ENCODE data around the gene SMYD3. TPM values are rescaled to one million over a fixed set of nuclear protein-coding genes. Genes with fewer than 3 reads are reported as not detected.

SMYD3 gene
- total RNA-seq, 1 donor from 2014 or later = 80.8 TPM

- H3K36me3 Mint-ChIP-seq (ENCODE audit: low read depth, unreplicated experiment) = peaks cover 1% of the 10 kb centered on the region
- H3K9me3 Mint-ChIP-seq (ENCODE audit: unreplicated experiment) = peaks cover 25% of the 10 kb centered on the region
These were observed 12.4 kb upstream of the SMYD3 start for GRCh38 chr1:246519514-246519913.

GRCh38 chr1:246518456-246519205 is 11.6 kb upstream of the SMYD3 start:
- no peak for FAIRE-seq
- no peak for TF ChIP-seq CTCF (IDR thresholded peaks at IDR 0.05; ENCODE audit: insufficient read depth, low read depth, low read length)
- TF ChIP-seq EZH2 (IDR thresholded peaks at IDR 0.05; ENCODE audit: insufficient read depth, low read length) = no peak

More at GRCh38 chr1:246519514-246519913, 12.4 kb upstream of the SMYD3 start:
- no peak overlapping the region for H3K9ac ChIP-seq (ENCODE audit: low read length)
- no peaks in the 10 kb centered on the region for H3K4me1 ChIP-seq (ENCODE audit: insufficient read depth, low read length)
- H3K4me2 ChIP-seq (ENCODE audit: low read length) = no peak overlapping the region
- H3K4me3 Mint-ChIP-seq (ENCODE audit: unreplicated experiment) = no peak overlapping the region
- peaks cover 34% of the 10 kb centered on the region for H3K9me3 ChIP-seq (ENCODE audit: insufficient read depth, low read depth, low read length)
- no peak for TF ChIP-seq EZH2 (IDR thresholded peaks at IDR 0.05; ENCODE audit: insufficient read depth, low read length)
- no peak for TF ChIP-seq CTCF (IDR thresholded peaks at IDR 0.05; ENCODE audit: insufficient read depth, low read depth, low read length)
- peaks cover 9% of the 10 kb centered on the region for H3K27me3 Mint-ChIP-seq (ENCODE audit: low read depth, unreplicated experiment)
- no peaks in the 10 kb centered on the region for H4K20me1 ChIP-seq (ENCODE audit: insufficient read depth, low read length)
- no peaks in the 10 kb centered on the region for H3K27me3 ChIP-seq (ENCODE audit: insufficient read depth, low read length)
- FAIRE-seq = no peak
- no peaks in the 10 kb centered on the region for H3K79me2 ChIP-seq (ENCODE audit: insufficient read depth, low read length)
- no peak overlapping the region for H3K4me3 ChIP-seq (ENCODE audit: insufficient read depth, low read depth, low read length)
- H3K27ac Mint-ChIP-seq (ENCODE audit: unreplicated experiment) = no peak overlapping the region
- no peak overlapping the region for H2AFZ ChIP-seq (ENCODE audit: low read depth, low read length)
- H3K27ac ChIP-seq (ENCODE audit: low read depth, low read length) = no peak overlapping the region
- no peaks in the 10 kb centered on the region for H3K36me3 ChIP-seq (ENCODE audit: insufficient read depth, low read length)
- H3K4me1 Mint-ChIP-seq (ENCODE audit: low read depth, unreplicated experiment) = no peaks in the 10 kb centered on the region
- no peak for DNase-seq (ENCODE audit: low read depth)

GRCh38 chr1:246517391-246517790 is 10.3 kb upstream of the SMYD3 start:
- H3K27me3 ChIP-seq (ENCODE audit: insufficient read depth, low read length) = no peaks in the 10 kb centered on the region
- no peak overlapping the region for H3K27ac ChIP-seq (ENCODE audit: low read depth, low read length)
- no peak overlapping the region for H3K4me2 ChIP-seq (ENCODE audit: low read length)
- Mint-ChIP-seq H3K9me3 (ENCODE audit: unreplicated experiment) (peaks cover 31% of the 10 kb centered on the region), H3K4me3 (ENCODE audit: unreplicated experiment) (no peak overlapping the region), H3K27ac (ENCODE audit: unreplicated experiment) (no peak overlapping the region), H3K36me3 (ENCODE audit: low read depth, unreplicated experiment) (peaks cover 1% of the 10 kb centered on the region), H3K27me3 (ENCODE audit: low read depth, unreplicated experiment) (peaks cover 5% of the 10 kb centered on the region), H3K4me1 (ENCODE audit: low read depth, unreplicated experiment) (no peaks in the 10 kb centered on the region)
- H3K4me1 ChIP-seq (ENCODE audit: insufficient read depth, low read length) = no peaks in the 10 kb centered on the region
- TF ChIP-seq EZH2 (IDR thresholded peaks at IDR 0.05; ENCODE audit: insufficient read depth, low read length) (no peak), CTCF (IDR thresholded peaks at IDR 0.05; ENCODE audit: insufficient read depth, low read depth, low read length) (no peak)
- no peak overlapping the region for H3K9ac ChIP-seq (ENCODE audit: low read length)
- no peak for DNase-seq (ENCODE audit: low read depth)
- no peaks in the 10 kb centered on the region for H4K20me1 ChIP-seq (ENCODE audit: insufficient read depth, low read length)
- H3K9me3 ChIP-seq (ENCODE audit: insufficient read depth, low read depth, low read length) = peaks cover 39% of the 10 kb centered on the region
- no peak overlapping the region for H3K4me3 ChIP-seq (ENCODE audit: insufficient read depth, low read depth, low read length)
- no peaks in the 10 kb centered on the region for H3K79me2 ChIP-seq (ENCODE audit: insufficient read depth, low read length)
- H2AFZ ChIP-seq (ENCODE audit: low read depth, low read length) = no peak overlapping the region
- no peak for FAIRE-seq
- no peaks in the 10 kb centered on the region for H3K36me3 ChIP-seq (ENCODE audit: insufficient read depth, low read length)

More at GRCh38 chr1:246518456-246519205, 11.6 kb upstream of the SMYD3 start:
- Mint-ChIP-seq H3K27me3 (ENCODE audit: low read depth, unreplicated experiment) (peaks cover 8% of the 10 kb centered on the region), H3K9me3 (ENCODE audit: unreplicated experiment) (peaks cover 30% of the 10 kb centered on the region), H3K36me3 (ENCODE audit: low read depth, unreplicated experiment) (peaks cover 1% of the 10 kb centered on the region), H3K4me3 (ENCODE audit: unreplicated experiment) (no peak overlapping the region), H3K27ac (ENCODE audit: unreplicated experiment) (no peak overlapping the region), H3K4me1 (ENCODE audit: low read depth, unreplicated experiment) (no peaks in the 10 kb centered on the region)
- Histone ChIP-seq H3K4me3 (ENCODE audit: insufficient read depth, low read depth, low read length) (no peak overlapping the region), H3K9me3 (ENCODE audit: insufficient read depth, low read depth, low read length) (peaks cover 39% of the 10 kb centered on the region), H3K9ac (ENCODE audit: low read length) (no peak overlapping the region), H3K4me2 (ENCODE audit: low read length) (no peak overlapping the region), H3K27me3 (ENCODE audit: insufficient read depth, low read length) (no peaks in the 10 kb centered on the region), H3K79me2 (ENCODE audit: insufficient read depth, low read length) (no peaks in the 10 kb centered on the region), H4K20me1 (ENCODE audit: insufficient read depth, low read length) (no peaks in the 10 kb centered on the region), H3K4me1 (ENCODE audit: insufficient read depth, low read length) (no peaks in the 10 kb centered on the region), H3K36me3 (ENCODE audit: insufficient read depth, low read length) (no peaks in the 10 kb centered on the region), H3K27ac (ENCODE audit: low read depth, low read length) (no peak overlapping the region), H2AFZ (ENCODE audit: low read depth, low read length) (no peak overlapping the region)
- no peak for DNase-seq (ENCODE audit: low read depth)

All from astrocyte (in vitro differentiated cells and primary cell).